OCI-LY3 (cell line): Measurements from ENCODE around the gene CEP41.

ENCODE experiments used
- H2AFZ ChIP-seq: fragments of 200-600, 300-600 bp; shearing (Covaris generic); 2 replicates; pipeline ENCODE4 v1.6.0; 2014; ENCODE audit warnings: antibody characterized with exemption, low read depth, low read length
- H3K27ac ChIP-seq: fragments of 200-600, 300-600 bp; sonication (generic); 2 replicates; pipeline ENCODE4 v1.5.1; 2014; ENCODE audit warnings: mild to moderate bottlenecking, low read length, moderate library complexity, mixed read lengths
- H3K27me3 ChIP-seq: fragments of 200-600, 300-600 bp; sonication (generic); 2 replicates; pipeline ENCODE4 v1.6.1; 2014; ENCODE audit warnings: low read depth, low read length, mixed read lengths
- H3K36me3 ChIP-seq: fragments of 200-600, 300-600 bp; sonication (generic); replicated peaks from 2 replicates; pipeline ENCODE3; 2014; ENCODE audit warnings: low read depth, low read length, mixed read lengths
- H3K4me1 ChIP-seq: fragments of 300-600, 200-600 bp; sonication (generic); 2 replicates; pipeline ENCODE4 v1.6.1; 2014; ENCODE audit warnings: low read length, mixed read lengths
- H3K4me2 ChIP-seq: fragments of 200-600, 300-600 bp; sonication (generic); 2 replicates; pipeline ENCODE4 v1.6.1; 2014; ENCODE audit warnings: low read length, mixed read lengths
- H3K4me3 ChIP-seq: fragments of 300-600, 200-600 bp; sonication (generic); 2 replicates; pipeline ENCODE4 v1.5.1; 2014; ENCODE audit warnings: antibody characterized with exemption, mild to moderate bottlenecking, low read length, moderate library complexity
- H3K79me2 ChIP-seq: fragments of 300-600, 200-600 bp; shearing (Covaris generic); 2 replicates; pipeline ENCODE4 v1.6.1; 2014; ENCODE audit warnings: mild to moderate bottlenecking, low read length, mixed read lengths
- H3K9ac ChIP-seq: fragments of 300-600, 200-600 bp; shearing (Covaris generic); 2 replicates; pipeline ENCODE4 v1.6.0; 2014; ENCODE audit warnings: mild to moderate bottlenecking, low read length, moderate library complexity
- H3K9me3 ChIP-seq: fragments of 200-600, 300-600 bp; shearing (Covaris generic); 2 replicates; pipeline ENCODE4 v1.6.1; 2014; ENCODE audit warnings: low read length, mixed read lengths; ENCODE audit not compliant: insufficient read depth
- H4K20me1 ChIP-seq: fragments of 200-600, 300-600 bp; sonication (generic); 2 replicates; pipeline ENCODE4 v1.6.1; 2016; ENCODE audit warnings: low read length, mixed read lengths; ENCODE audit not compliant: insufficient read depth
- CTCF ChIP-seq: fragments of 200-600, 300-600 bp; sonication (generic); IDR thresholded peaks from 2 replicates; pipeline ENCODE4 v1.5.1; 2014; ENCODE audit warnings: antibody characterized with exemption, low read length, low read depth
- EZH2phosphoT487 ChIP-seq: fragments of 200-600 bp; shearing (Covaris generic); IDR thresholded peaks from 2 replicates; pipeline ENCODE4 v1.6.1; 2018; ENCODE audit warnings: antibody characterized with exemption, mixed run types, low read depth

CEP41 gene

GRCh38 chr7:130395421-130395820 lies 45.4 kb downstream of the CEP41 start:
- Histone ChIP-seq H3K4me1 (peaks cover 12% of the 10 kb centered on the region), H3K4me3 (no peak overlapping the region), H3K4me2 (no peak overlapping the region), H3K36me3 (no peaks in the 10 kb centered on the region), H3K79me2 (no peaks in the 10 kb centered on the region), H4K20me1 (no peaks in the 10 kb centered on the region), H3K27me3 (no peaks in the 10 kb centered on the region), H2AFZ (no peak overlapping the region), H3K9me3 (no peaks in the 10 kb centered on the region), H3K27ac (no peak overlapping the region), H3K9ac (no peak overlapping the region)
- TF ChIP-seq EZH2phosphoT487, result no peak
- TF ChIP-seq CTCF, result no peak

- Histone ChIP-seq H3K9ac (no peak overlapping the region), H3K36me3 (no peaks in the 10 kb centered on the region), H3K4me1 (peaks cover 12% of the 10 kb centered on the region), H3K27ac (no peak overlapping the region), H4K20me1 (no peaks in the 10 kb centered on the region), H3K79me2 (no peaks in the 10 kb centered on the region), H2AFZ (no peak overlapping the region), H3K27me3 (no peaks in the 10 kb centered on the region), H3K4me2 (no peak overlapping the region), H3K9me3 (no peaks in the 10 kb centered on the region), H3K4me3 (no peak overlapping the region)
- no peak for TF ChIP-seq CTCF
- no peak for TF ChIP-seq EZH2phosphoT487
Observed at GRCh38 chr7:130394421-130395195, 46.2 kb downstream of the CEP41 start.

- Histone ChIP-seq H3K4me1 (peaks cover 9% of the 10 kb centered on the region), H3K9ac (no peak overlapping the region), H3K36me3 (no peaks in the 10 kb centered on the region), H2AFZ (no peak overlapping the region), H3K27ac (no peak overlapping the region), H4K20me1 (no peaks in the 10 kb centered on the region), H3K79me2 (no peaks in the 10 kb centered on the region), H3K9me3 (no peaks in the 10 kb centered on the region), H3K4me3 (no peak overlapping the region), H3K27me3 (no peaks in the 10 kb centered on the region), H3K4me2 (no peak overlapping the region)
- no peak for TF ChIP-seq CTCF
- TF ChIP-seq EZH2phosphoT487, result no peak
Observed at GRCh38 chr7:130393841-130394411, 46.9 kb downstream of the CEP41 start.

- Histone ChIP-seq H3K27me3 (no peaks in the 10 kb centered on the region), H3K36me3 (no peaks in the 10 kb centered on the region), H3K27ac (no peak overlapping the region), H3K9ac (no peak overlapping the region), H3K4me1 (peaks cover 1% of the 10 kb centered on the region), H2AFZ (no peak overlapping the region), H3K9me3 (no peaks in the 10 kb centered on the region), H4K20me1 (no peaks in the 10 kb centered on the region), H3K4me3 (no peak overlapping the region), H3K79me2 (no peaks in the 10 kb centered on the region), H3K4me2 (no peak overlapping the region)
- TF ChIP-seq CTCF (no peak), EZH2phosphoT487 (no peak)
Observed at GRCh38 chr7:130393101-130393561, 47.7 kb downstream of the CEP41 start.
